DMS53 treated with DMSO at 0.1 percent for 48 hours (cell line): ENCODE measurements around the gene NAPSA.
"Not testable (repeated sequence)": the region's sequence is repeated elsewhere in the genome, so short reads cannot be mapped to it uniquely, and the experiment has no call there.

ENCODE experiments used
- DNase-seq: peaks from one replicate; lab custom pipeline; 2025; ENCODE audit not compliant: unreplicated experiment; lab: John Stamatoyannopoulos, UW

Gene NAPSA

DNA sequence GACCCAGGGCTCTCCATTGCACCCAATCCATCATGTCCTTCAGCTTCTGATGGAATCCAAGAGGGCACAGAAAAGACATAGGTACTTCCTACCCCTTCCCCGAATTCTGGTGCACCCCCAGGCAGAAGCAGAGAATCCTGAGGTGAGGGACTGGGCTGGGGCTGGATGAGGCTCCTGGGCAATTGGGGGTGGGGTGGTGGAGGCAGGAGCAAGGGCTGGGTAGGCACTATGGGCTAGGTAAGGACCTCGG, 33.5 kb downstream of the NAPSA start:
- no peak for DNase-seq

DNA sequence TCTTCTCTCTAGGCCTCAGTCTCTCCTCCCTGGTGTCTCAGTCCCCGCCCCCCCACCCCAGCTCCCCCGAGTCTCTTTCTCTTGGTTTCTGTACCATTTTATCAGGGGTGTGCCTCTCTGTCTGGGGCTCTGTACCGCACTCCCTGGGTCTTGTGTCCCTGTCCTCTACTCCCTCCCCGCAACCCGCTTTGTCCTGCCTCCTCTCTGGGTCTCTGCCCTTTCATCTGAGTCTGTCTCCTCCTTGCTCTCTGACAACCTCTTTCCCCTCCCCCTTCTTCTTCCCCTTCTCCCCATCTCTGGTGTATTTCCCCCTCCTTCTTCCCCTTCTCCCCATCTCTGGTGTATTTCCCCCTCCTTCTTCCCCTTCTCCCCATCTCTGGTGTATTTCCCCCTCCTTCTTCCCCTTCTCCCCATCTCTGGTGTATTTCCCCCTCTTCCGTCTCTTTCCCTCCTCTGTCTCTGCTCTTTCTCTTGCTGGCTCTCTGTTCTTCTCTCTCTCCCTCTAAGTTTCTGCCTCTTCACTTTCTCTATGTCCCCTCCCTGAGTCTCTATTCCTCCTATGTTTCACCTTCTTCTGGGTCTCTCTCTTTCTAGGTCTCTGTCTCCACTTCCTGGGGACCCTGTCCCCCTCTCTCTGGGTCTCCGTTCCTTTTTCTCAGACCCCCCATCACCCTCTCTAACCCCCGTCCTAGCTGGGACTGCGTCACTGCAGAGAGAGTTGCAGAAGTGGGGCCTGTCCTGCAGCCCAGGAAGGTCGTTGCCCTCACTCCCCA, 34.0 kb downstream of the NAPSA start:
- DNase-seq, result no peak

GRCh38 chr19:50330365-50331078, 34.9 kb downstream of the NAPSA start:
- peak; percentile 70 for DNase-seq

DNA sequence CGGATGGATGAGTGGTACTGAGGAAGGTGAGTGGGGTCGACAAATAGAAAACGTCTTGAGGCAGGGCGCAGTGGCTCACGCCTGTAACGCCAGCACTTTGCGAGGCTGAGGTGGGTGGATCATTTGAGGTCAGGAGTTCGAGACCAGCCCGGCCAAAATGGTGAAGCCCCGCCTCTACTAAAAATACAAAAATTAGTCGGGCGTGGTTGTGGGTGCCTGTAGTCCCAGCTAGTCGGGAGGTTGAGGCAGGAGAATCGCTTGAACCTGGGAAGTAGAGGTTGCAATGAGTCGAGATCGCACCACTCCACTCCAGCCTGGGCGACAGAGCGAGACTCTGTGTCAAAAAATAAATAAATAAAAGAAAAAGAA, 35.5 kb downstream of the NAPSA start:
- DNase-seq, result not testable (repeated sequence)

GRCh38 chr19:50329146-50329925, 36.1 kb downstream of the NAPSA start, which contains the start of gene KCNC3:
KCNC3 (minus strand) TSS chr19:50329377; CDS start chr19:50329082, 295 bp downstream.
- DNase-seq, result peak; percentile 95

- no peak for DNase-seq
Measured at GRCh38 chr19:50328873-50329145, 36.6 kb downstream of the NAPSA start.

GRCh38 chr19:50328224-50328872, 37.1 kb downstream of the NAPSA start:
- no peak for DNase-seq

GRCh38 chr19:50327461-50328223, 37.8 kb downstream of the NAPSA start:
- DNase-seq, result no peak

GRCh38 chr19:50327013-50327412, 38.4 kb downstream of the NAPSA start:
- DNase-seq, result no peak

GRCh38 chr19:50326101-50326664, 39.3 kb downstream of the NAPSA start:
- no peak for DNase-seq

DNA sequence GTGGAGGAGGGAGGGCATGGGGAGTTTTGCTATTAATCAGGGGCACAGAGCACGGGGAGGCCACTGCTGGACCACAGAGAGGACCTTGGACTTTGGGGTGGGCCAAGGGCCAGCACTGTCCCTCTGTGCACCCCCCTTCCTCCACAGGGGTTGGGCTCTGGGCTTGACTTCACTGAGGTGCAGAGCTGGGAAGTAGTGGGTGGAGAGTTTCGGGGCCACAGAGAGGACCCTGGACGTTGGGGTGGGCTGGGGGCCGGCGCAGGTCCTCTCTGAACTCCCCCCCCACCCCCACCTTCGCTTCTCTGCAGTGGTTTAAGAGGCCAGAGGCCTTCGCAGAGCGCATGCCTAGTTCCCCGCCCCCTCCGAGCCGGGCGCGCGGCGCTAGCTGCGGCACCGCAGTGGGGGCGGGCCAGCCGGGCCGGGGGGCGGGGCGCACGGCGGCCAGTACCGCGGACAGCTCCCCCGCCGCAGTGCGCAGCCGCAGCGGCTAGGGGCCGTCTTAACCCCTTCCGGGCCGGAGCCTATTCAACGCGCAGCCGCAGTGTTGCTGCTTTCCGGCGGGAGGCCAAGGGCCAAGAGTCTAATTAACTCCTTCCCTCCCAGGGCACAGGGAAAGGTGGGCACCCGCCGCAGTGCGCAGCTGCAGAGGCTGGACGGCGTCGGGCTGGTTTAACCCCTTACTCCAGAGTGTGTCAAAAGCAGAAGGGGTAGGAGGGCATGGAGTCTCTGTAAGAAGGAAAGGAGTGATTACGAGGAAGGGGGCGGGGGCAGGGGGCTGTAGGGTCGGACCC, 39.9 kb downstream of the NAPSA start:
- DNase-seq, result peak; percentile 45

DNA sequence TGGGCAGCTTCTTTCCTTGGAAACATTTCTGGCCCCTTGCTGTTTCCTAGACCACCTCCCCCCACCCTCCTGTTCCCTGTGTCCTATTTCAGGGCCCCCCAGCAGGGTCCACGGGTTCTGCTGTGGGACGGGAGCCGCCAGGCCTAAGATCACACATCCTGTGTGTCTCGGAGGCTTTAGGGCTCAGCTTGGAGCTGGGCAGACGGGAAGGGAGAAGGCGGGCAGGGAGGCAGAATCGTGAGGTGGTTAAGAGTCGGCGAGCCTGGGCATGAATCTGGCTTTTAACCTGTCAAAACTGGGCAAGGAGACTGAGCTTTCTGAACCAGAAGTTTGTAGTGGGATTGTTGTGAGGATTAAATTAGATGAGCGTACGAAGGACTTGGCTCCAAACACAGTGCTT, 41.1 kb downstream of the NAPSA start:
- DNase-seq, result no peak

DNA sequence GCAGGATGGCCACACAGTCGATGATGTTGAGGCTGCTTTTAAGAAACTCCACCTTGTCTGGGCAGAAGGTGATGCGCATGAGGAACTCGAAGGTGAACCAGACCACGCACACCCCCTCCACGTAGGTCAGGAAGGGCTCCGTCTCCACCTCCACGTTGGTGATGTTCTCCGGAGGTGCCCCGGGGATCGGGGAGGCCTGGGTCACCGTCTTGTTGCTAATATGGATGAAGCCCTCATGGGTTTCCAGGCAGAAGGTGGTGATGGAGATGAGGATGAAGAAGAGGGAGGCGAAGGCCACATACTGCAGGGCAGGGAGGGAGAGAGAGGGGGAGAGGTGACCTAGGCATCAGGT, 41.7 kb downstream of the NAPSA start:
- no peak for DNase-seq

DNA sequence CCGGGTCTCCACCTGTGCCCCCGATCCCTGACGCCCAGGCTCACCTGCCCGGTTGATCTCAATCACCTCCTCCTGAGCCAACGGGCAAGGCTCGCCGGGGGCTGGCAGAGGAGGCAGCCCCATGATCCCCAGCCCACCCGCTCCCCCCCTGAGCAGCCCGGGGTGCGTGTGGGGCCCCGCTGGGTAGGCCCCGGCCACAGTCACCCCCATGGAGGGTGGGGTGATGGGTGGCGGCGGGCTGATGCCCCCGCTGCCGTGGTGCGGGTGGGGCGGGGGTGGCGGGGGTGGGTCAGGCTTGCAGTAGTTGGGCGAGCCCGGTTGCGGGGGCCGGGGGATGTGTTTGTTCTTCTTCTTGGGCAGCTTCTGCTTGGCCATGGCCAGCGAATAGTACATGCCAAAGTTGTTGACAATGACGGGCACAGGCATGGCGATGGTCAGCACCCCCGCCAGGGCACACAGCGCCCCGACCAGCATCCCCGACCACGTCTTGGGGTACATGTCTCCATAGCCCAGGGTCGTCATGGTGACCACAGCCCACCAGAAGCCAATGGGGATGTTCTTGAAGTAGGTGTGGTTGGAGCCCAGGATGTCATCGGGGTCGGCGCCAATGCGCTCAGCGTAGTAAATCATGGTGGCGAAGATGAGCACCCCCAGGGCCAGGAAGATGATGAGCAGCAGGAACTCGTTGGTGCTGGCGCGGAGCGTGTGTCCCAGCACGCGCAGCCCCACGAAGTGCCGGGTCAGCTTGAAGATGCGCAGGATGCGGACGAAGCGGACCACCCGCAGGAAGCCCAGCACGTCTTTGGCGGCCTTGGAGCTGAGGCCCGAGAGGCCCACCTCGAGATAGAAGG, 42.3 kb downstream of the NAPSA start:
- no peak for DNase-seq

- DNase-seq, result no peak
Measured at GRCh38 chr19:50322234-50322633, 43.2 kb downstream of the NAPSA start.

GRCh38 chr19:50321831-50322230, 43.6 kb downstream of the NAPSA start:
- no peak for DNase-seq

DNA sequence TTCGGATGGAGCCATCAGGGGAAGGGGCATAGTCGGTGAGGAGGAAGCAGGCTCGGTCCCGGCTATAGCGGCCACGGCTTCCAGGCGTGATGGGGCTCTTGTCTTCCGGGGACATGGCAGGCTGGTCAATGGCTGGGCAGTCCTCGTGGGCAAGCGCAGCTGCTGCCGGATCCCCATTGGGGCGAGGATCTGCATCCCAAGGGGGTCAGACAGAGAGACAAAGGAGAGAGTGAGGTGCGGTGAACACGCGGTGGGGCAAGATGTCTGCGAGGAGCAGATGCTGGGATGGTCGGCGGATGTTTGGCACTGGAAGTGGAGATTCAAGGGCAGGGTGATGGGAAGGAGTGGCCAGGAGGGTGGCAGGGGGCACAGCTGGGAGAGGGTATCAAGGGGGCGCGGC, 44.8 kb downstream of the NAPSA start:
- no peak for DNase-seq

DNA sequence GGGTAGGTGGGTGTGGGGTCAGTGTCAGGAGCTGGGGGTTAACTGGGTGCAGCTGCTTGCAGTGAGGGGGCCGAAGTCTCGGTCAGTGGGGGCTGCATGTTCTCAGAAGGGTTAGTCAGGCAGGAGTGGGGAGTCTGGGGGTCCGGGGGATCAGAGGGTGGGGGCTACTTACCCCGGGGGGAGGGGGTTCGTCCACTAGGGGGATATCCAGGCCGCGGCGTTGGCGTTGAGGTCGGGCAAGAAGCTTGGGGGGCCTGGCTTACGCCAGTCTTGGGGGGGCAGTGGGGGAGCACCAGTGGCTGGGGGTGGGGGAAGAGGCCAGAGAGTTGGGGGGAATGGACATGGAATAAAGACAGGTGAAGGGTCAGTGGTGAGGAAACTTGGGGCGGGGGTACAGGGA, 45.4 kb downstream of the NAPSA start:
- DNase-seq, result no peak

DNA sequence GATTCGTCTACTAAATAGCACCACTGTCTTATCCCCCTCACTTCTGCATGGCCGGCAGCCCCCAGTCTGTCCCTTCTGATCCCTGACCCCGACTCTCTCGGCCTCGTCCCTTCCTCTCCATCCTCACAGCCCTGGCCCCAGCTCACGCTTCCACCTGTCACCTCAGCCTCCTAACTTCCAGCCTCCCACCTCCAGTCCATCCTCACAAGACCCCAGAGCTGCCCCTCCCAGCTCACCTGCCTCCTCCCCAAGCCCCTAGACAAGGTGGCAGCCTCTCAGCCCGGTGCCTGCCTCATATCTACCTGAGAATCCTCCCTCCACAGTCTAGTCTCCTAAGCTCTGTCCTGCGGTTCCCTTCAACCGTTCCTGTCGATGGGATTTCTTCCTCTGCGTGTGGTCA, 46.3 kb downstream of the NAPSA start:
- no peak for DNase-seq
